HG03066 (cell line): ENCODE measurements around the gene DMBX1.
A peak's percentile ranks its signal among the peaks of the same experiment; 100 is the strongest.

Experiments used
- ATAC-seq: cut with Tn5 transposase; IDR thresholded peaks from one replicate; pipeline ENCODE4 v1.9.1; 2021; ENCODE audit warnings: low read depth; ENCODE audit not compliant: unreplicated experiment

The DMBX1 gene

GRCh38 chr1:46489638-46490405 is at the start of gene DMBX1:
Gene DMBX1, plus strand, starts transcription at chr1:46489836. Its CDS starts 17,175 bp downstream, at chr1:46507011.
- ATAC-seq, result no peak

GRCh38 chr1:46440478-46440877 is 49.2 kb upstream of the DMBX1 start:
- ATAC-seq, result no peak

GRCh38 chr1:46442317-46443161 is 47.1 kb upstream of the DMBX1 start:
- ATAC-seq, result peak; percentile 57

- no peak for ATAC-seq
Observed at GRCh38 chr1:46444466-46444865, 45.2 kb upstream of the DMBX1 start.

GRCh38 chr1:46445773-46446256 is 43.8 kb upstream of the DMBX1 start:
- ATAC-seq, result no peak

GRCh38 chr1:46446646-46447498 is 42.8 kb upstream of the DMBX1 start:
- ATAC-seq, result no peak

GRCh38 chr1:46447499-46448108 is 42.0 kb upstream of the DMBX1 start:
- ATAC-seq, result no peak

GRCh38 chr1:46448109-46448911 is 41.3 kb upstream of the DMBX1 start:
- no peak for ATAC-seq

GRCh38 chr1:46449223-46450159 is 40.1 kb upstream of the DMBX1 start:
- ATAC-seq, result no peak

- ATAC-seq, result no peak
Observed at GRCh38 chr1:46450160-46450517, 39.5 kb upstream of the DMBX1 start.

- ATAC-seq, result no peak
Observed at GRCh38 chr1:46451948-46452930, 37.4 kb upstream of the DMBX1 start.

- ATAC-seq, result no peak
Observed at GRCh38 chr1:46452931-46453325, 36.7 kb upstream of the DMBX1 start.

GRCh38 chr1:46453449-46453848 is 36.2 kb upstream of the DMBX1 start:
- no peak for ATAC-seq

GRCh38 chr1:46455951-46456350 is 33.7 kb upstream of the DMBX1 start:
- ATAC-seq, result no peak

- ATAC-seq, result no peak
Observed at GRCh38 chr1:46456411-46456963, 33.1 kb upstream of the DMBX1 start.

GRCh38 chr1:46457178-46457577 is 32.5 kb upstream of the DMBX1 start:
- ATAC-seq, result no peak

- ATAC-seq, result no peak
Observed at GRCh38 chr1:46458190-46458589, 31.4 kb upstream of the DMBX1 start.
